ENCODE measurements around the gene SLC17A5.

DNA sequence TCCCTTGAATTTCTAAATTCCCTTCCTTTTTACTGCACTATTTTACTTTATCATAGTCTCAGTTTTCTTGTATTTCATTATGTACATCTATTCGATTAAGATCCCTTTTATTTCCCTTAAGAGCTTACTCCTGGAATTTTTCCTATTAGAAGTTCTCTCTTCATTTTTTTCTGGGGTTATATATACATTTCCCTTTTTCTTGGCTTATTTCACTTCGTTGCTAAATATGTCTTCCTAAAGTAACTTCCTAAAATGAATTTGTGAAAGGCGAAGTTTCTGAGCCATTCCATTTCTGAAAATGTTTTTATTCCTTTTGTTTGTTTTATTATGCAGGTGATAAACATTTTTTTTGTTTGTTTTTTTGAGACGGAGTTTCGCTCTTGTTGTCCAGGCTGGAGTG is 36.3 kb upstream of the SLC17A5 start:
- TF ChIP-seq POLR2AphosphoS5 (IDR thresholded peaks at IDR 0.05; ENCODE audit: low read length) (no peak), SIN3A (IDR thresholded peaks at IDR 0.05; ENCODE audit: low read depth, low read length) (no peak), JUND (IDR thresholded peaks at IDR 0.05; ENCODE audit: low read depth, low read length) (no peak), BHLHE40 (IDR thresholded peaks at IDR 0.05; ENCODE audit: borderline replicate concordance in 1 of 2, low read depth in 2 of 2, low read length in 1 of 2) (no peak), SIX5 (IDR thresholded peaks at IDR 0.05; ENCODE audit: low read depth, low read length, severe bottlenecking) (no peak)
- TF ChIP-seq, protein P1, sequence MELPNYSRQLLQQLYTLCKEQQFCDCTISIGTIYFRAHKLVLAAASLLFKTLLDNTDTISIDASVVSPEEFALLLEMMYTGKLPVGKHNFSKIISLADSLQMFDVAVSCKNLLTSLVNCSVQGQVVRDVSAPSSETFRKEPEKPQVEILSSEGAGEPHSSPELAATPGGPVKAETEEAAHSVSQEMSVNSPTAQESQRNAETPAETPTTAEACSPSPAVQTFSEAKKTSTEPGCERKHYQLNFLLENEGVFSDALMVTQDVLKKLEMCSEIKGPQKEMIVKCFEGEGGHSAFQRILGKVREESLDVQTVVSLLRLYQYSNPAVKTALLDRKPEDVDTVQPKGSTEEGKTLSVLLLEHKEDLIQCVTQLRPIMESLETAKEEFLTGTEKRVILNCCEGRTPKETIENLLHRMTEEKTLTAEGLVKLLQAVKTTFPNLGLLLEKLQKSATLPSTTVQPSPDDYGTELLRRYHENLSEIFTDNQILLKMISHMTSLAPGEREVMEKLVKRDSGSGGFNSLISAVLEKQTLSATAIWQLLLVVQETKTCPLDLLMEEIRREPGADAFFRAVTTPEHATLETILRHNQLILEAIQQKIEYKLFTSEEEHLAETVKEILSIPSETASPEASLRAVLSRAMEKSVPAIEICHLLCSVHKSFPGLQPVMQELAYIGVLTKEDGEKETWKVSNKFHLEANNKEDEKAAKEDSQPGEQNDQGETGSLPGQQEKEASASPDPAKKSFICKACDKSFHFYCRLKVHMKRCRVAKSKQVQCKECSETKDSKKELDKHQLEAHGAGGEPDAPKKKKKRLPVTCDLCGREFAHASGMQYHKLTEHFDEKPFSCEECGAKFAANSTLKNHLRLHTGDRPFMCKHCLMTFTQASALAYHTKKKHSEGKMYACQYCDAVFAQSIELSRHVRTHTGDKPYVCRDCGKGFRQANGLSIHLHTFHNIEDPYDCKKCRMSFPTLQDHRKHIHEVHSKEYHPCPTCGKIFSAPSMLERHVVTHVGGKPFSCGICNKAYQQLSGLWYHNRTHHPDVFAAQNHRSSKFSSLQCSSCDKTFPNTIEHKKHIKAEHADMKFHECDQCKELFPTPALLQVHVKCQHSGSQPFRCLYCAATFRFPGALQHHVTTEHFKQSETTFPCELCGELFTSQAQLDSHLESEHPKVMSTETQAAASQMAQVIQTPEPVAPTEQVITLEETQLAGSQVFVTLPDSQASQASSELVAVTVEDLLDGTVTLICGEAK (IDR thresholded peaks at IDR 0.05; ENCODE audit: borderline replicate concordance), result no peak
- TF ChIP-seq, protein P2, sequence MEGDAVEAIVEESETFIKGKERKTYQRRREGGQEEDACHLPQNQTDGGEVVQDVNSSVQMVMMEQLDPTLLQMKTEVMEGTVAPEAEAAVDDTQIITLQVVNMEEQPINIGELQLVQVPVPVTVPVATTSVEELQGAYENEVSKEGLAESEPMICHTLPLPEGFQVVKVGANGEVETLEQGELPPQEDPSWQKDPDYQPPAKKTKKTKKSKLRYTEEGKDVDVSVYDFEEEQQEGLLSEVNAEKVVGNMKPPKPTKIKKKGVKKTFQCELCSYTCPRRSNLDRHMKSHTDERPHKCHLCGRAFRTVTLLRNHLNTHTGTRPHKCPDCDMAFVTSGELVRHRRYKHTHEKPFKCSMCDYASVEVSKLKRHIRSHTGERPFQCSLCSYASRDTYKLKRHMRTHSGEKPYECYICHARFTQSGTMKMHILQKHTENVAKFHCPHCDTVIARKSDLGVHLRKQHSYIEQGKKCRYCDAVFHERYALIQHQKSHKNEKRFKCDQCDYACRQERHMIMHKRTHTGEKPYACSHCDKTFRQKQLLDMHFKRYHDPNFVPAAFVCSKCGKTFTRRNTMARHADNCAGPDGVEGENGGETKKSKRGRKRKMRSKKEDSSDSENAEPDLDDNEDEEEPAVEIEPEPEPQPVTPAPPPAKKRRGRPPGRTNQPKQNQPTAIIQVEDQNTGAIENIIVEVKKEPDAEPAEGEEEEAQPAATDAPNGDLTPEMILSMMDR (IDR thresholded peaks at IDR 0.05 in 2 of 3, conservative IDR thresholded peaks at IDR 0.05 in 1 of 3; ENCODE audit: control insufficient read depth in 2 of 3, extremely low read depth in 1 of 3, insufficient read depth in 1 of 3, low read depth in 3 of 3, low read length in 3 of 3), result no peak
- TF ChIP-seq, protein P3, sequence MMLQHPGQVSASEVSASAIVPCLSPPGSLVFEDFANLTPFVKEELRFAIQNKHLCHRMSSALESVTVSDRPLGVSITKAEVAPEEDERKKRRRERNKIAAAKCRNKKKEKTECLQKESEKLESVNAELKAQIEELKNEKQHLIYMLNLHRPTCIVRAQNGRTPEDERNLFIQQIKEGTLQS (IDR thresholded peaks at IDR 0.05; ENCODE audit: borderline replicate concordance, extremely low read depth, low read depth, low read length), result no peak
